ENCODE measurements around the gene MT1G. TPM values are rescaled to one million over a fixed set of nuclear protein-coding genes. Genes with fewer than 3 reads are reported as not detected.

Gene MT1G
- total RNA-seq, 4 donors from 2014 or later, result 5.8 to 52.1 (median 16.5) TPM

- TF ChIP-seq CTCF (IDR thresholded peaks at IDR 0.05), result no peak
- TF ChIP-seq POLR2A (IDR thresholded peaks at IDR 0.05), result no peak
- WGBS, 2 donors, result 25 to 29% methylated on average over 1 of the region's 1 CpG
- no peak for DNase-seq
- H3K36me3 ChIP-seq, result no peaks in the 10 kb centered on the region
- intact Hi-C loops (cut with DNase I), result no loop called here
- H3K4me1 ChIP-seq, result peaks cover 3 to 18% (median 5%) of the 10 kb centered on the region in 3 donors
- H3K4me3 ChIP-seq, result no peak overlapping the region
- H3K9me3 ChIP-seq, result no peaks in the 10 kb centered on the region
- H3K27me3 ChIP-seq, result peaks cover 0 to 61% (median 0%) of the 10 kb centered on the region in 4 donors
- H3K27ac ChIP-seq, result no peak overlapping the region
Observed at GRCh38 chr16:56652600-56652999, 15.3 kb downstream of the MT1G start.

- Histone ChIP-seq H3K4me3 (no peak within 1 kb of the TSS), H3K27ac (no peak within 1 kb of the TSS), H3K27me3 (peaks cover 0 to 67% (median 0%) of the 10 kb centered on the region in 4 donors), H3K9me3 (no peaks in the 10 kb centered on the region), H3K36me3 (no peaks in the 10 kb centered on the region), H3K4me1 (peaks cover 0 to 12% (median 0%) of the 10 kb centered on the region in 3 donors)
- intact Hi-C loops (cut with DNase I), result no loop called here
- 82 to 90% methylated on average over 4 to 7 of the region's 7 CpGs for WGBS, 2 donors
- no peak for TF ChIP-seq POLR2A (IDR thresholded peaks at IDR 0.05)
- no peak for TF ChIP-seq CTCF (IDR thresholded peaks at IDR 0.05)
- DNase-seq, result no peak
Observed at GRCh38 chr16:56651586-56651985, 16.3 kb downstream of the MT1G start, which contains the start of gene MT1B. Gene MT1B (plus strand): TSS chr16:56651886. CDS start chr16:56651954, 68 bp downstream.

- TF ChIP-seq POLR2A (IDR thresholded peaks at IDR 0.05) (no peak), CTCF (IDR thresholded peaks at IDR 0.05) (no peak)
- H3K4me1 ChIP-seq, result peaks cover 0 to 12% (median 0%) of the 10 kb centered on the region in 3 donors
- intact Hi-C loops (cut with DNase I), result no loop called here
- 41 to 44% methylated on average over 3 of the region's 3 CpGs for WGBS, 2 donors
- H3K9me3 ChIP-seq, result no peaks in the 10 kb centered on the region
- H3K27ac ChIP-seq, result no peak overlapping the region
- H3K27me3 ChIP-seq, result peaks cover 0 to 79% (median 0%) of the 10 kb centered on the region in 4 donors
- no peak overlapping the region for H3K4me3 ChIP-seq
- H3K36me3 ChIP-seq, result no peaks in the 10 kb centered on the region
- DNase-seq, result no peak
Observed at GRCh38 chr16:56649820-56650219, 18.0 kb downstream of the MT1G start.

DNA sequence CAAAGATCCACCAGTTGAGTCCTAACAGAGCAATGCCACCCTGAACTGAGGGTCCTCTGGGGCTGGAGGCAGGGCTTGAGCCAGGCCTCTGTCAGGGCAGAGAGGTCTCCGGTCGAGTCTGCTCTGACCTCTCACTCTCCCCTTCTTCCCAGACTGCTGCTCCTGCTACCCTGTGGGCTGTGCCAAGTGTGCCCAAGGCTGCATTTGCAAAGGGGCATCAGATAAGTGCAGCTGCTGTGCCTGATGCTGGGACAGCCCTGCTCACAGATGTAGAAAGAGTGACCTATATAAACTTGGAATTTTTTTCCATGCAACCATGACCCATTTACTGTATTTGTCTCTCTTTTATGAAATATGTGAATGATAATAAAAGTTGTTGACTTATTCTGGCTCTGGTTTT is 18.6 kb downstream of the MT1G start:
- DNase-seq, result no peak
- peaks cover 0 to 12% (median 0%) of the 10 kb centered on the region in 3 donors for H3K4me1 ChIP-seq
- 70% methylated on average over 2 of the region's 2 CpGs; no CpG with 5 or more reads in 1 of the 2 donors for WGBS, 2 donors
- no peak overlapping the region for H3K4me3 ChIP-seq
- peaks cover 0 to 84% (median 0%) of the 10 kb centered on the region in 4 donors for H3K27me3 ChIP-seq
- H3K9me3 ChIP-seq, result no peaks in the 10 kb centered on the region
- TF ChIP-seq POLR2A (IDR thresholded peaks at IDR 0.05) (no peak), CTCF (IDR thresholded peaks at IDR 0.05) (no peak)
- no peaks in the 10 kb centered on the region for H3K36me3 ChIP-seq
- intact Hi-C loops (cut with DNase I), result no loop called here
- H3K27ac ChIP-seq, result no peak overlapping the region

GRCh38 chr16:56647641-56648431 is 20.0 kb downstream of the MT1G start:
- Histone ChIP-seq H3K27ac (no peak overlapping the region), H3K4me3 (no peak overlapping the region), H3K27me3 (peaks cover 0 to 94% (median 0%) of the 10 kb centered on the region in 4 donors), H3K4me1 (peaks cover 13 to 21% (median 14%) of the 10 kb centered on the region in 3 donors), H3K9me3 (no peaks in the 10 kb centered on the region), H3K36me3 (no peaks in the 10 kb centered on the region)
- intact Hi-C loops (cut with DNase I), result no loop called here
- 64 to 80% methylated on average over 7 to 9 of the region's 33 CpGs for WGBS, 2 donors
- no peak for TF ChIP-seq POLR2A (IDR thresholded peaks at IDR 0.05)
- TF ChIP-seq CTCF (IDR thresholded peaks at IDR 0.05), result no peak
- no peak for DNase-seq
